H1 (cell line): Measurements from ENCODE around the gene MT1B.

Experiments
- PHF8 ChIP-seq: fragments of 200-600 bp; sonication (generic); conservative IDR thresholded peaks from 2 replicates; pipeline ENCODE4 v1.7.1; 2012; ENCODE audit warnings: low read depth, mild to moderate bottlenecking, inconsistent platforms, low read length, moderate library complexity
- RFX5 ChIP-seq: IDR thresholded peaks from 2 replicates; pipeline ENCODE4 v1.6.1; 2011; ENCODE audit warnings: low read depth, low read length, improper control_type of control experiment, borderline replicate concordance
- RNF2 ChIP-seq: fragments of 200-900, 300-1000 bp; sonication (generic); IDR thresholded peaks from 2 replicates; pipeline ENCODE4 v1.7.1; 2016; ENCODE audit warnings: borderline replicate concordance, low read depth, mild to moderate bottlenecking, antibody characterized with exemption, low read length; ENCODE audit not compliant: poor library complexity, severe bottlenecking; ENCODE audit errors: missing control alignments
- SIN3A ChIP-seq, 2 experiments: IDR thresholded peaks in 1 of 2; conservative IDR thresholded peaks in 1 of 2; 2 replicates each; pipeline ENCODE4 v1.6.1; 2011 to 2012; ENCODE audit warnings: low read length in 2 of 2, improper control_type of control experiment in 1 of 2, low read depth in 1 of 2, mild to moderate bottlenecking in 1 of 2
- YY1 ChIP-seq: IDR thresholded peaks from 2 replicates; pipeline ENCODE4 v1.6.1; 2011; ENCODE audit warnings: low read depth, mild to moderate bottlenecking, low read length
- TF ChIP-seq, protein P1 (sequence below), 3 experiments: IDR thresholded peaks; 1 replicate in 2 of 3; 2 replicates in 1 of 3; pipeline versions ENCODE4 v1.5.1 to v1.6.1; 2011; ENCODE audit warnings: low read length in 3 of 3, mild to moderate bottlenecking in 3 of 3, inconsistent platforms in 2 of 3, low read depth in 1 of 3, moderate library complexity in 1 of 3; ENCODE audit not compliant: insufficient read depth in 1 of 3; ENCODE audit errors: control extremely low read depth in 1 of 3

- TF ChIP-seq, protein P1, sequence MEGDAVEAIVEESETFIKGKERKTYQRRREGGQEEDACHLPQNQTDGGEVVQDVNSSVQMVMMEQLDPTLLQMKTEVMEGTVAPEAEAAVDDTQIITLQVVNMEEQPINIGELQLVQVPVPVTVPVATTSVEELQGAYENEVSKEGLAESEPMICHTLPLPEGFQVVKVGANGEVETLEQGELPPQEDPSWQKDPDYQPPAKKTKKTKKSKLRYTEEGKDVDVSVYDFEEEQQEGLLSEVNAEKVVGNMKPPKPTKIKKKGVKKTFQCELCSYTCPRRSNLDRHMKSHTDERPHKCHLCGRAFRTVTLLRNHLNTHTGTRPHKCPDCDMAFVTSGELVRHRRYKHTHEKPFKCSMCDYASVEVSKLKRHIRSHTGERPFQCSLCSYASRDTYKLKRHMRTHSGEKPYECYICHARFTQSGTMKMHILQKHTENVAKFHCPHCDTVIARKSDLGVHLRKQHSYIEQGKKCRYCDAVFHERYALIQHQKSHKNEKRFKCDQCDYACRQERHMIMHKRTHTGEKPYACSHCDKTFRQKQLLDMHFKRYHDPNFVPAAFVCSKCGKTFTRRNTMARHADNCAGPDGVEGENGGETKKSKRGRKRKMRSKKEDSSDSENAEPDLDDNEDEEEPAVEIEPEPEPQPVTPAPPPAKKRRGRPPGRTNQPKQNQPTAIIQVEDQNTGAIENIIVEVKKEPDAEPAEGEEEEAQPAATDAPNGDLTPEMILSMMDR (IDR thresholded peaks at IDR 0.05; ENCODE audit: control extremely low read depth in 1 of 3, insufficient read depth in 1 of 3, low read depth in 1 of 3, low read length in 3 of 3) = no peak
- peak; percentile 67 for TF ChIP-seq RNF2
- TF ChIP-seq SIN3A (conservative IDR thresholded peaks at IDR 0.05 in 1 of 2, IDR thresholded peaks at IDR 0.05 in 1 of 2; ENCODE audit: low read depth in 1 of 2, low read length in 2 of 2) = no peak
- no peak for TF ChIP-seq PHF8
- TF ChIP-seq YY1 = no peak
- TF ChIP-seq RFX5 = no peak
These were observed 20.5 kb upstream of the MT1B start for GRCh38 chr16:56631197-56631596.
